Measurements from ENCODE around the gene ANKRD65.
"Not testable (repeated sequence)": the region's sequence is repeated elsewhere in the genome, so short reads cannot be mapped to it uniquely, and the experiment has no call there.

The ANKRD65 gene

GRCh38 chr1:1421147-1421906, at the start of gene ANKRD65:
Gene ANKRD65, minus strand, starts transcription at chr1:1421276. Its CDS starts 271 bp downstream, at chr1:1421005.
- no peak for DNase-seq

- not testable (repeated sequence) for DNase-seq
Measured at GRCh38 chr1:1468196-1468985, 47.3 kb upstream of the ANKRD65 start.

- DNase-seq, result no peak
Measured at GRCh38 chr1:1463312-1463711, 42.2 kb upstream of the ANKRD65 start.

- DNase-seq, result no peak
Measured at GRCh38 chr1:1462318-1462966, 41.4 kb upstream of the ANKRD65 start.

GRCh38 chr1:1461721-1462317, 40.7 kb upstream of the ANKRD65 start:
- no peak for DNase-seq

- no peak for DNase-seq
Measured at GRCh38 chr1:1460540-1461130, 39.6 kb upstream of the ANKRD65 start.

- DNase-seq, result not testable (repeated sequence)
Measured at GRCh38 chr1:1459711-1460110, 38.6 kb upstream of the ANKRD65 start.

- not testable (repeated sequence) for DNase-seq
Measured at GRCh38 chr1:1459156-1459555, 38.1 kb upstream of the ANKRD65 start.

GRCh38 chr1:1456683-1457255, 35.7 kb upstream of the ANKRD65 start:
- DNase-seq, result not testable (repeated sequence)

GRCh38 chr1:1455934-1456333, 34.9 kb upstream of the ANKRD65 start:
- not testable (repeated sequence) for DNase-seq

- no peak for DNase-seq
Measured at GRCh38 chr1:1455366-1455884, 34.3 kb upstream of the ANKRD65 start.

GRCh38 chr1:1454286-1455056, 33.4 kb upstream of the ANKRD65 start:
- DNase-seq, result not testable (repeated sequence)

- DNase-seq, result no peak
Measured at GRCh38 chr1:1452882-1453281, 31.8 kb upstream of the ANKRD65 start.

- DNase-seq, result not testable (repeated sequence)
Measured at GRCh38 chr1:1452365-1452739, 31.3 kb upstream of the ANKRD65 start.

- DNase-seq, result no peak
Measured at GRCh38 chr1:1451696-1452364, 30.8 kb upstream of the ANKRD65 start.

- not testable (repeated sequence) for DNase-seq
Measured at GRCh38 chr1:1450616-1451015, 29.5 kb upstream of the ANKRD65 start.

- DNase-seq, result no peak
Measured at GRCh38 chr1:1449099-1449739, 28.1 kb upstream of the ANKRD65 start, which contains the start of gene ATAD3C. Gene ATAD3C, plus strand, starts transcription at chr1:1449689. Its CDS starts 995 bp downstream, at chr1:1450684.

- not testable (repeated sequence) for DNase-seq
Measured at GRCh38 chr1:1446631-1447030, 25.6 kb upstream of the ANKRD65 start.

GRCh38 chr1:1442069-1442770, 21.1 kb upstream of the ANKRD65 start:
- no peak for DNase-seq
